Uterus (tissue), 2 donors: ENCODE data around the gene CPED1.

Experiments
- CTCF ChIP-seq, 4 experiments: fragments of 200-600 bp in 2 of 4; fragments of 450-650 bp in 2 of 4; sonication (generic) in 2 of 4; IDR thresholded peaks; one replicate each; pipeline ENCODE4 v1.5.1; 2016 to 2019; ENCODE audit warnings: antibody characterized with exemption in 4 of 4, mild to moderate bottlenecking in 2 of 4, moderate library complexity in 1 of 4
- POLR2A ChIP-seq, 2 donors: fragments of 450-650 bp; IDR thresholded peaks; one replicate each; pipeline ENCODE4 v1.6.1; 2016; ENCODE audit warnings: antibody characterized with exemption in 2 of 2, mild to moderate bottlenecking in 1 of 2, moderate library complexity in 1 of 2

GRCh38 chr7:121008816-121009215, 20.3 kb downstream of the CPED1 start:
- TF ChIP-seq CTCF (IDR thresholded peaks at IDR 0.05) (no peak), POLR2A (IDR thresholded peaks at IDR 0.05) (no peak)
